Measurements from ENCODE around the gene HHIPL1.

DNA sequence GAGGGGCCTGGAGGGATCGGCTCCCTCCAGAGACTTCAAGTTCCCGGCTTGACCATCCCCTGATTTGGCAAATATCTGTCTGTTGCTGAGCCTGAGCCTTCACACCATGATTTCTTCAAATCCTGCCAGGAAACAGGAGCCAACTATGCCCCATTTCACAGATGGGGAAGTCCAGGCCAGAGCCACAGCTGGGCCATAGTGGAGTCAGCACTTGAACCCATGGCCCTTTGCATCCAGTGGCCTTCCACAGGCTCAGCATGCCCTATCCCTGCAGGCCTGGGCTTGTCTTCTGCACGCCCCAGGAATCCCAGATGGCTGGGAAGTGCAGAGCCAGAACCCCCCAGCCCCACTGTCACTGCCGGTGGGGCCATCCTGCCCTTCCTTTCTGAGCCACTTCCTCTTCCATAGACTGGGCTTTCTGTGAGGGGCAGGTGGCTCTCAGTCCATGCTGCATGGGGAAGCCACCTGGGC, 84.1 kb downstream of the HHIPL1 start:
- TF ChIP-seq, protein P1, sequence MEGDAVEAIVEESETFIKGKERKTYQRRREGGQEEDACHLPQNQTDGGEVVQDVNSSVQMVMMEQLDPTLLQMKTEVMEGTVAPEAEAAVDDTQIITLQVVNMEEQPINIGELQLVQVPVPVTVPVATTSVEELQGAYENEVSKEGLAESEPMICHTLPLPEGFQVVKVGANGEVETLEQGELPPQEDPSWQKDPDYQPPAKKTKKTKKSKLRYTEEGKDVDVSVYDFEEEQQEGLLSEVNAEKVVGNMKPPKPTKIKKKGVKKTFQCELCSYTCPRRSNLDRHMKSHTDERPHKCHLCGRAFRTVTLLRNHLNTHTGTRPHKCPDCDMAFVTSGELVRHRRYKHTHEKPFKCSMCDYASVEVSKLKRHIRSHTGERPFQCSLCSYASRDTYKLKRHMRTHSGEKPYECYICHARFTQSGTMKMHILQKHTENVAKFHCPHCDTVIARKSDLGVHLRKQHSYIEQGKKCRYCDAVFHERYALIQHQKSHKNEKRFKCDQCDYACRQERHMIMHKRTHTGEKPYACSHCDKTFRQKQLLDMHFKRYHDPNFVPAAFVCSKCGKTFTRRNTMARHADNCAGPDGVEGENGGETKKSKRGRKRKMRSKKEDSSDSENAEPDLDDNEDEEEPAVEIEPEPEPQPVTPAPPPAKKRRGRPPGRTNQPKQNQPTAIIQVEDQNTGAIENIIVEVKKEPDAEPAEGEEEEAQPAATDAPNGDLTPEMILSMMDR (IDR thresholded peaks at IDR 0.05): no peak
- no peak for TF ChIP-seq ZFX (IDR thresholded peaks at IDR 0.05; ENCODE audit: borderline replicate concordance)
